HG02938 (cell line): ENCODE measurements around the gene HPCAL1.

ENCODE experiments used
- ATAC-seq: cut with Tn5 transposase; IDR thresholded peaks from one replicate; pipeline ENCODE4 v1.9.1; 2021; ENCODE audit warnings: mild to moderate bottlenecking, moderate library complexity; ENCODE audit not compliant: unreplicated experiment

The HPCAL1 gene

GRCh38 chr2:10475811-10476660, 173.3 kb downstream of the HPCAL1 start:
- ATAC-seq, result no peak

GRCh38 chr2:10476723-10477442, 174.2 kb downstream of the HPCAL1 start:
- no peak for ATAC-seq
